Ureter (tissue), 1 donor: Measurements from ENCODE around the gene GRIN3B. TPM values are rescaled to one million over a fixed set of nuclear protein-coding genes. Genes with fewer than 3 reads are reported as not detected.

ENCODE experiments used
- DNase-seq: peaks from one replicate; pipeline ENCODE4 v3.0.0-alpha.2; 2020; ENCODE audit warnings: low spot score
- total RNA-seq: library from RNA; stranded (reverse); gene quantifications from one replicate; pipeline ENCODE4 v1.2.4, GENCODE V29; 2023
- donor health status: DM: yes; HTN: yes; CAD: no.

GRIN3B gene
- total RNA-seq, 1 donor from 2014 or later, result not detected

- DNase-seq, result no peak
Measured at GRCh38 chr19:990746-991145, 9.5 kb upstream of the GRIN3B start.

- no peak for DNase-seq
Measured at GRCh38 chr19:991174-991931, 8.9 kb upstream of the GRIN3B start.

GRCh38 chr19:991932-992669 is 8.1 kb upstream of the GRIN3B start:
- no peak for DNase-seq

- no peak for DNase-seq
Measured at GRCh38 chr19:992670-993055, 7.6 kb upstream of the GRIN3B start.

- DNase-seq, result no peak
Measured at GRCh38 chr19:993361-993830, 6.8 kb upstream of the GRIN3B start.

GRCh38 chr19:993831-994393 is 6.3 kb upstream of the GRIN3B start:
- no peak for DNase-seq

- DNase-seq, result no peak
Measured at GRCh38 chr19:994516-994915, 5.7 kb upstream of the GRIN3B start.

- no peak for DNase-seq
Measured at GRCh38 chr19:995051-995827, 5.0 kb upstream of the GRIN3B start.

GRCh38 chr19:996051-996838 is 4.0 kb upstream of the GRIN3B start:
- DNase-seq, result no peak

- DNase-seq, result no peak
Measured at GRCh38 chr19:998064-998463, 2.2 kb upstream of the GRIN3B start.

GRCh38 chr19:999379-999719 is 870 bp upstream of the GRIN3B start:
- DNase-seq, result no peak

GRCh38 chr19:1000591-1001537 is 645 bp downstream of the GRIN3B start:
- DNase-seq, result no peak

- DNase-seq, result no peak
Measured at GRCh38 chr19:1001538-1002166, 1.4 kb downstream of the GRIN3B start.

GRCh38 chr19:1002600-1002999 is 2.4 kb downstream of the GRIN3B start:
- DNase-seq, result no peak

GRCh38 chr19:1003283-1003682 is 3.1 kb downstream of the GRIN3B start:
- DNase-seq, result no peak

- no peak for DNase-seq
Measured at GRCh38 chr19:1004204-1004802, 4.1 kb downstream of the GRIN3B start.

- no peak for DNase-seq
Measured at GRCh38 chr19:1004803-1005664, 4.8 kb downstream of the GRIN3B start.

- no peak for DNase-seq
Measured at GRCh38 chr19:1006711-1007398, 6.6 kb downstream of the GRIN3B start.
